ENCODE data around the gene CTH. TPM values are rescaled to one million over a fixed set of nuclear protein-coding genes. Genes with fewer than 3 reads are reported as not detected.
A peak's percentile ranks its signal among the peaks of the same experiment; 100 is the strongest.
"Not testable (repeated sequence)": the region's sequence is repeated elsewhere in the genome, so short reads cannot be mapped to it uniquely, and the experiment has no call there.

The CTH gene
- total and polyA plus RNA-seq, 2 donors (not counting 1 experiment from before 2014, with no cell fraction given) = 2.6 to 9.7 TPM

GRCh38 chr1:70468180-70468579 lies 57.1 kb downstream of the CTH start:
- no peaks in the 10 kb centered on the region for H3K36me3 ChIP-seq (ENCODE audit: control insufficient read depth, insufficient read depth, low read length)
- no peaks in the 10 kb centered on the region for H4K20me1 ChIP-seq (ENCODE audit: control insufficient read depth, extremely low read depth, insufficient read depth, low read length)
- H3K4me2 ChIP-seq (ENCODE audit: extremely low read depth, insufficient read depth, low read length) = no peak overlapping the region
- H3K4me3 ChIP-seq (replicated peaks in 1 of 4; ENCODE audit: control extremely low read depth in 1 of 4, insufficient read depth in 1 of 4, low read depth in 3 of 4, low read length in 4 of 4) = no peak overlapping the region
- H3K9ac ChIP-seq (ENCODE audit: insufficient read depth, low read length) = no peak overlapping the region
- no peak for DNase-seq (ENCODE audit: low read depth in 2 of 2)
- H3K27ac ChIP-seq (ENCODE audit: insufficient read depth, low read length) = no peak overlapping the region
- H3K27me3 ChIP-seq (ENCODE audit: control insufficient read depth, insufficient read depth, low read length) = no peaks in the 10 kb centered on the region
- H3K4me1 ChIP-seq (ENCODE audit: control insufficient read depth, extremely low read depth, insufficient read depth, low read length) = no peaks in the 10 kb centered on the region
- no peak overlapping the region for H2AFZ ChIP-seq (ENCODE audit: low read length)
- H3K79me2 ChIP-seq (ENCODE audit: control insufficient read depth, insufficient read depth, low read length) = no peaks in the 10 kb centered on the region
- TF ChIP-seq EZH2 (IDR thresholded peaks at IDR 0.05; ENCODE audit: low read length, missing control alignments) = no peak
- TF ChIP-seq, protein P1, sequence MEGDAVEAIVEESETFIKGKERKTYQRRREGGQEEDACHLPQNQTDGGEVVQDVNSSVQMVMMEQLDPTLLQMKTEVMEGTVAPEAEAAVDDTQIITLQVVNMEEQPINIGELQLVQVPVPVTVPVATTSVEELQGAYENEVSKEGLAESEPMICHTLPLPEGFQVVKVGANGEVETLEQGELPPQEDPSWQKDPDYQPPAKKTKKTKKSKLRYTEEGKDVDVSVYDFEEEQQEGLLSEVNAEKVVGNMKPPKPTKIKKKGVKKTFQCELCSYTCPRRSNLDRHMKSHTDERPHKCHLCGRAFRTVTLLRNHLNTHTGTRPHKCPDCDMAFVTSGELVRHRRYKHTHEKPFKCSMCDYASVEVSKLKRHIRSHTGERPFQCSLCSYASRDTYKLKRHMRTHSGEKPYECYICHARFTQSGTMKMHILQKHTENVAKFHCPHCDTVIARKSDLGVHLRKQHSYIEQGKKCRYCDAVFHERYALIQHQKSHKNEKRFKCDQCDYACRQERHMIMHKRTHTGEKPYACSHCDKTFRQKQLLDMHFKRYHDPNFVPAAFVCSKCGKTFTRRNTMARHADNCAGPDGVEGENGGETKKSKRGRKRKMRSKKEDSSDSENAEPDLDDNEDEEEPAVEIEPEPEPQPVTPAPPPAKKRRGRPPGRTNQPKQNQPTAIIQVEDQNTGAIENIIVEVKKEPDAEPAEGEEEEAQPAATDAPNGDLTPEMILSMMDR (conservative IDR thresholded peaks at IDR 0.05 in 1 of 2, IDR thresholded peaks at IDR 0.05 in 1 of 2; ENCODE audit: low read depth in 1 of 2, low read length in 2 of 2) = no peak
- no peaks in the 10 kb centered on the region for H3K9me3 ChIP-seq (ENCODE audit: control insufficient read depth, insufficient read depth, low read depth, low read length)

- DNase-seq (ENCODE audit: low read depth in 2 of 2) = peak in 1 of 2 donors; percentile 12
- not testable (repeated sequence) for H3K27me3 ChIP-seq (ENCODE audit: control insufficient read depth, insufficient read depth, low read length); H3K9ac ChIP-seq (ENCODE audit: insufficient read depth, low read length); H4K20me1 ChIP-seq (ENCODE audit: control insufficient read depth, extremely low read depth, insufficient read depth, low read length); H3K9me3 ChIP-seq (ENCODE audit: control insufficient read depth, insufficient read depth, low read depth, low read length); H3K4me3 ChIP-seq (replicated peaks in 1 of 4; ENCODE audit: control extremely low read depth in 1 of 4, insufficient read depth in 1 of 4, low read depth in 3 of 4, low read length in 4 of 4); H3K4me1 ChIP-seq (ENCODE audit: control insufficient read depth, extremely low read depth, insufficient read depth, low read length); H3K36me3 ChIP-seq (ENCODE audit: control insufficient read depth, insufficient read depth, low read length); H3K27ac ChIP-seq (ENCODE audit: insufficient read depth, low read length); H3K4me2 ChIP-seq (ENCODE audit: extremely low read depth, insufficient read depth, low read length); H3K79me2 ChIP-seq (ENCODE audit: control insufficient read depth, insufficient read depth, low read length); H2AFZ ChIP-seq (ENCODE audit: low read length)
Measured at GRCh38 chr1:70469184-70469583, 58.1 kb downstream of the CTH start.

GRCh38 chr1:70475023-70475422 lies 64.0 kb downstream of the CTH start:
- no peaks in the 10 kb centered on the region for H4K20me1 ChIP-seq (ENCODE audit: control insufficient read depth, extremely low read depth, insufficient read depth, low read length)
- H3K79me2 ChIP-seq (ENCODE audit: control insufficient read depth, insufficient read depth, low read length) = no peaks in the 10 kb centered on the region
- H3K27ac ChIP-seq (ENCODE audit: insufficient read depth, low read length) = no peak overlapping the region
- no peak for DNase-seq (ENCODE audit: low read depth in 2 of 2)
- H2AFZ ChIP-seq (ENCODE audit: low read length) = no peak overlapping the region
- H3K9ac ChIP-seq (ENCODE audit: insufficient read depth, low read length) = no peak overlapping the region
- no peak overlapping the region for H3K4me3 ChIP-seq (replicated peaks in 1 of 4; ENCODE audit: control extremely low read depth in 1 of 4, insufficient read depth in 1 of 4, low read depth in 3 of 4, low read length in 4 of 4)
- H3K4me1 ChIP-seq (ENCODE audit: control insufficient read depth, extremely low read depth, insufficient read depth, low read length) = no peaks in the 10 kb centered on the region
- no peaks in the 10 kb centered on the region for H3K9me3 ChIP-seq (ENCODE audit: control insufficient read depth, insufficient read depth, low read depth, low read length)
- TF ChIP-seq EZH2 (IDR thresholded peaks at IDR 0.05; ENCODE audit: low read length, missing control alignments) = no peak
- TF ChIP-seq, protein P1 (conservative IDR thresholded peaks at IDR 0.05 in 1 of 2, IDR thresholded peaks at IDR 0.05 in 1 of 2; ENCODE audit: low read depth in 1 of 2, low read length in 2 of 2) = no peak
- H3K4me2 ChIP-seq (ENCODE audit: extremely low read depth, insufficient read depth, low read length) = no peak overlapping the region
- no peaks in the 10 kb centered on the region for H3K36me3 ChIP-seq (ENCODE audit: control insufficient read depth, insufficient read depth, low read length)
- H3K27me3 ChIP-seq (ENCODE audit: control insufficient read depth, insufficient read depth, low read length) = no peaks in the 10 kb centered on the region

Data from fibroblast of lung (primary cell).